ENCODE data around the gene MID1. TPM values are rescaled to one million over a fixed set of nuclear protein-coding genes. Genes with fewer than 3 reads are reported as not detected.

MID1 gene
- total RNA-seq, 1 donor from 2014 or later, result 32.8 TPM

DNA sequence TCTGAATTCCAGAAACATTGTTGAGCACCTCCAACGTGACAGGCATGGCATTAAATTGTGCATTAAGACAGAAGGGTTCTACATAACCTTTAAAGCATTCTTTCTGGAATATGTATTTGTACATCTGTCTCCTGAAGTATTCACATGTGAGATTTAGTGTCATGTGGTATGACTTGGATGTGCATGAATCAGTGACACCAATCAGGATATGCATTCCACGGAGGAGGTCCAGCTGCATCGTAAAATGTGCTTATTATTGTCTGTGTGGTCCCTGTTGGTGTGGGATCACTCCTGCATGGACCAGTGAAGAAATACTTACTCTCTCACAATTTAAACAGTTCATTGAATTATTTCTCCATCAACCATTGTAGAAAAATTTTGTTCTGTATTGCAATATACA, 149.0 kb downstream of the MID1 start:
- Histone ChIP-seq H3K27ac (no peak overlapping the region), H3K9me3 (no peaks in the 10 kb centered on the region), H3K36me3 (no peaks in the 10 kb centered on the region), H3K4me1 (peaks cover 0 to 2% of the 10 kb centered on the region in 2 donors), H3K4me3 (no peak overlapping the region), H3K27me3 (no peaks in the 10 kb centered on the region)
- no peak for DNase-seq (ENCODE audit: low spot score in 2 of 2)
- intact Hi-C loops (cut with DNase I), result no loop called here
- TF ChIP-seq, protein P1, sequence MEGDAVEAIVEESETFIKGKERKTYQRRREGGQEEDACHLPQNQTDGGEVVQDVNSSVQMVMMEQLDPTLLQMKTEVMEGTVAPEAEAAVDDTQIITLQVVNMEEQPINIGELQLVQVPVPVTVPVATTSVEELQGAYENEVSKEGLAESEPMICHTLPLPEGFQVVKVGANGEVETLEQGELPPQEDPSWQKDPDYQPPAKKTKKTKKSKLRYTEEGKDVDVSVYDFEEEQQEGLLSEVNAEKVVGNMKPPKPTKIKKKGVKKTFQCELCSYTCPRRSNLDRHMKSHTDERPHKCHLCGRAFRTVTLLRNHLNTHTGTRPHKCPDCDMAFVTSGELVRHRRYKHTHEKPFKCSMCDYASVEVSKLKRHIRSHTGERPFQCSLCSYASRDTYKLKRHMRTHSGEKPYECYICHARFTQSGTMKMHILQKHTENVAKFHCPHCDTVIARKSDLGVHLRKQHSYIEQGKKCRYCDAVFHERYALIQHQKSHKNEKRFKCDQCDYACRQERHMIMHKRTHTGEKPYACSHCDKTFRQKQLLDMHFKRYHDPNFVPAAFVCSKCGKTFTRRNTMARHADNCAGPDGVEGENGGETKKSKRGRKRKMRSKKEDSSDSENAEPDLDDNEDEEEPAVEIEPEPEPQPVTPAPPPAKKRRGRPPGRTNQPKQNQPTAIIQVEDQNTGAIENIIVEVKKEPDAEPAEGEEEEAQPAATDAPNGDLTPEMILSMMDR (IDR thresholded peaks at IDR 0.05), result no peak

DNA sequence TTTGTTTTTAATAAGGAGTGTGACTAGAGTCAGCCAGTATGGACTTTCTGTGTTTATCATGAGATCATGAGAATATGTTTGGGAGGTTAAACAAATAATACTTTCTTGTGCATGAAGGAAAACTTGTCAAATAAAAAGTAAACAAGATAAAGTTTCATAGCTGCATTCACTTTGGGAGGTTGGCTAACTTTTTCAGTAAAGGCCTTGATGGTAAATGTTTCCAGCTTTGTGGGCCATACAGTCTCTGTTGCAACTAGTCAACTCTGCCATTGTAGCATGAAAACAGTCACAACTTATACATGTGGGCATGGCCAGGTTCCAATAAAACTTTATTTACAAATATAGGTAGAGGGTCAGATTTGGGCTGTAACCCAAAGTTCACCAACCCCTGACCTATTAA, 150.4 kb downstream of the MID1 start:
- Histone ChIP-seq H3K4me3 (no peak overlapping the region), H3K4me1 (peaks cover 0 to 2% of the 10 kb centered on the region in 2 donors), H3K36me3 (no peaks in the 10 kb centered on the region), H3K9me3 (no peaks in the 10 kb centered on the region), H3K27ac (no peak overlapping the region), H3K27me3 (no peaks in the 10 kb centered on the region)
- intact Hi-C loops (cut with DNase I), result no loop called here
- DNase-seq (ENCODE audit: low spot score in 2 of 2), result no peak
- TF ChIP-seq, protein P1 (IDR thresholded peaks at IDR 0.05), result no peak

DNA sequence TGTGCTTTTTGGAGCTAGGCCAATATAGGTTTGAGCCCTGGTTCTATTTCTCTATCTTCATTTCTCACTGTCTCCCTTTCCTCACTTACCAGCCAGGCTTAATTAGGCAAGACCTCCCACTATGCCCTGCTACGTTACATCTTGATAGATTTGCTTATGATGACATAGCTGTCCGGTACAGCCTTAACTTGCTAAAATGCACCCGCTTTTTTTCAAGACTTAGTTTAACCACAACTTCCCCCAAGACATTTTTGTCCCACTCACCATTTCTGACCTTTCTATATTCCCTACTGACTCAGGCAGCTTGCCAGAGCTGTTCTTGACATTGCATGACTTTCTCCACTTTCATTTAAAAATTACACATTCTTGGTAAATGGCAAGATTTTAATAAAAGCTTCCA, 152.6 kb downstream of the MID1 start:
- Histone ChIP-seq H3K4me1 (no peaks in the 10 kb centered on the region), H3K27me3 (no peaks in the 10 kb centered on the region), H3K36me3 (no peaks in the 10 kb centered on the region), H3K9me3 (no peaks in the 10 kb centered on the region), H3K27ac (no peak overlapping the region), H3K4me3 (no peak overlapping the region)
- no peak for DNase-seq (ENCODE audit: low spot score in 2 of 2)
- TF ChIP-seq, protein P1 (IDR thresholded peaks at IDR 0.05), result no peak
- intact Hi-C loops (cut with DNase I), result no loop called here

DNA sequence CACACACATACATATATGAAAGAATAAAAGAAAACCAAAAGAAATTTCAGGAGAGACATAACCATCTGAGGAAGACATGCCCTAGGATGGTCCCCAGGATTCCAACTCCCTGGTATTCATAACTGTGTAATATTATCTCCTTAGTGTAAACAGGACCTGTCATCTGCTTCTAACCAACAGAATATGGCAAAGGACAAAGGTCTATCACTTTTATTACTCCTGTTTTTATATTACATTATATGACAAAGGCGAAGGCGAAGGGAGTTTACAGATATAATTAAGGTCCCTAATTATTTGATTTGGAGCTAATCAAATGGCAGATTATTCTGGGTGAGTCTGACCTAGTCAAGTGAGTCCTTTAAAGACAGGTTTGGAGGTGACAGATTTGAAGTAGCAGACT, 155.1 kb downstream of the MID1 start:
- no peaks in the 10 kb centered on the region for H3K9me3 ChIP-seq
- intact Hi-C loops (cut with DNase I), result no loop called here
- H3K4me3 ChIP-seq, result no peak overlapping the region
- H3K27ac ChIP-seq, result no peak overlapping the region
- no peaks in the 10 kb centered on the region for H3K36me3 ChIP-seq
- TF ChIP-seq, protein P1 (IDR thresholded peaks at IDR 0.05), result no peak
- H3K27me3 ChIP-seq, result no peaks in the 10 kb centered on the region
- DNase-seq (ENCODE audit: low spot score in 2 of 2), result no peak
- H3K4me1 ChIP-seq, result no peaks in the 10 kb centered on the region

DNA sequence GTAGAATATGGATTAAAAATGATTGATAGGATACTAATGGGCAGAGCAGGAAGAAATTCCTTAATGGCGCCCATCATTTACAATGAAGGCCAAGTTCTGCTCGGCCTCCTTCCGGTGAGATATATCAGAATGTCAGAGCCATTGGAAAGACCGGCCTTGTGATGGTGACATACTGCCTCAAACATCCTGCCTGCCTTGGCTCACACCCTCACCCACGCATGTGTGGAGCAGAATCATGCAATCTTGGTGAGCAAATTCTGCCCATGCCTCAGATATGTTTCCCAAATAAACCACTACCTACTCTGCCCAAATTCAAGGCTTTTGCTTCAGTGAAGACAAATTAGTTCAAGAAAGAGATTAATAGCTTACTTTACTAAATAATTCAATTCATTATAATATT, 163.3 kb downstream of the MID1 start:
- H3K27ac ChIP-seq, result no peak overlapping the region
- TF ChIP-seq, protein P1 (IDR thresholded peaks at IDR 0.05), result no peak
- no peaks in the 10 kb centered on the region for H3K36me3 ChIP-seq
- intact Hi-C loops (cut with DNase I), result no loop called here
- H3K4me1 ChIP-seq, result no peaks in the 10 kb centered on the region
- H3K27me3 ChIP-seq, result no peaks in the 10 kb centered on the region
- no peak for DNase-seq (ENCODE audit: low spot score in 2 of 2)
- H3K4me3 ChIP-seq, result no peak overlapping the region
- H3K9me3 ChIP-seq, result no peaks in the 10 kb centered on the region

DNA sequence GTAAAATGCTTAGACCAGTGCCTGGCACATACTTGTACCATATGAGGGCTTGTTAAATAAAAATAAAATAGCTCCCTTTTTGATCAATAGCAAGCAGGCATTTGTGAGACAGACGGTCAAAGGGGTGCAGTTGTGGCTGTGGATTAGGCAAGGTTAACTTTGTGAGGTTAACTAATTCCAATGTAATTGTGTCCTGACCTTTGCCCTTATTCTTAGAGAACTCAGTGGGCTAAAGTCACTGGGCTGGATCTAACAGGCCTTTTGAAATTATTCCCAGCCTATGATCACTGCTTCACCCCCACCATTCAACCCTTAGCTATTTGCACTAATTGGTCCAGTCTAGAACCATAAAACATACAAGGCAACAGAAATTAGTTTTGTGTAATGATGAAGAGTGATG, 166.4 kb downstream of the MID1 start:
- no peak overlapping the region for H3K27ac ChIP-seq
- DNase-seq (ENCODE audit: low spot score in 2 of 2), result no peak
- intact Hi-C loops (cut with DNase I), result no loop called here

More for the DNA sequence above, 166.4 kb downstream of the MID1 start:
- no peaks in the 10 kb centered on the region for H3K27me3 ChIP-seq
- no peaks in the 10 kb centered on the region for H3K9me3 ChIP-seq
- no peak overlapping the region for H3K4me3 ChIP-seq
- no peaks in the 10 kb centered on the region for H3K36me3 ChIP-seq
- TF ChIP-seq, protein P1 (IDR thresholded peaks at IDR 0.05), result no peak
- H3K4me1 ChIP-seq, result no peaks in the 10 kb centered on the region

Data from ascending aorta (tissue), 2 donors.